Left lung (tissue), 10 donors: Measurements from ENCODE around the gene DNAJC9. TPM values are rescaled to one million over a fixed set of nuclear protein-coding genes. Genes with fewer than 3 reads are reported as not detected.

Experiments used
- ATAC-seq: fragments of 200-7000 bp; cut with Tn5 transposase; one replicate; pipeline ENCODE4 v1.9.1; 2020; ENCODE audit warnings: moderate library complexity
- DNase-seq, 4 donors: peaks; one replicate each; pipeline ENCODE4 v3.0.0-alpha.2; 2013 to 2020
- H3K27ac ChIP-seq, 2 donors: fragments of 200-600 bp; sonication (generic) in 1 of 2; one replicate each; pipeline versions ENCODE4 v1.5.0 to v1.8.0; 2020 to 2021
- H3K27me3 ChIP-seq, 2 donors: fragments of 200-600 bp; sonication (generic) in 1 of 2; one replicate each; pipeline versions ENCODE4 v1.5.0 to v1.8.0; 2020 to 2021
- H3K36me3 ChIP-seq, 2 donors: fragments of 200-600 bp; sonication (generic) in 1 of 2; one replicate each; pipeline versions ENCODE4 v1.5.0 to v1.8.0; 2020 to 2021
- H3K4me1 ChIP-seq, 2 donors: fragments of 200-600 bp; one replicate each; pipeline ENCODE4 v1.8.0; 2021
- H3K4me3 ChIP-seq, 2 donors: fragments of 200-600 bp; sonication (generic) in 1 of 2; one replicate each; pipeline versions ENCODE4 v1.5.0 to v1.8.0; 2020 to 2021; ENCODE audit warnings: mild to moderate bottlenecking in 1 of 2
- H3K9me3 ChIP-seq, 2 donors: fragments of 200-600 bp; sonication (generic) in 1 of 2; one replicate each; pipeline versions ENCODE4 v1.5.0 to v1.8.0; 2020 to 2021
- CTCF ChIP-seq, 2 donors: fragments of 200-600 bp; sonication (generic) in 1 of 2; IDR thresholded peaks; one replicate each; pipeline versions ENCODE4 v1.5.0 to v1.8.0; 2021; ENCODE audit warnings: antibody characterized with exemption in 2 of 2
- intact Hi-C, 2 donors: fragments of 100-400 bp; cut with DNase I; formaldehyde crosslinking; loops; one replicate each; pipeline versions ENCODE4 v1.11.2 to v1.14.2; 2022
- polyA plus RNA-seq, 6 donors: library from polyadenylated mRNA; unstranded; fragments of 120-200 nt; gene quantifications; one replicate each; pipeline ENCODE4 v1.2.1, GENCODE V29; 2013; ENCODE audit not compliant: insufficient read length in 6 of 6
- total RNA-seq, 2 donors: library from RNA; stranded (reverse); fragmentation: NEBNext Ultra II Directional; extraction: Animal tissue kit (Norgen Biotek cat#: 25700); gene quantifications; one replicate each; pipeline ENCODE4 v1.2.1, GENCODE V29; 2021
- donor health status: DM: no; HTN: yes; CAD: no.
- donor health status: DM: no; HTN: no; CAD: no.

DNAJC9 gene
- total and polyA plus RNA-seq, 8 donors, result 14.6 to 34.8 (median 31.7) TPM

- Histone ChIP-seq H3K4me3 (no peak overlapping the region), H3K36me3 (peaks cover 0 to 88% of the 10 kb centered on the region in 2 donors), H3K4me1 (peaks cover 0 to 5% of the 10 kb centered on the region in 2 donors), H3K27ac (no peak overlapping the region), H3K9me3 (no peaks in the 10 kb centered on the region), H3K27me3 (no peaks in the 10 kb centered on the region)
- DNase-seq, result no peak
- intact Hi-C loops, result no loop called here
- ATAC-seq, result no peak
- TF ChIP-seq CTCF (IDR thresholded peaks at IDR 0.05), result no peak
Observed at GRCh38 chr10:73238990-73239566, 8.0 kb downstream of the DNAJC9 start.

- no peak overlapping the region for H3K4me3 ChIP-seq
- ATAC-seq (no peak), DNase-seq (no peak)
- no peak for TF ChIP-seq CTCF (IDR thresholded peaks at IDR 0.05)
- H3K27ac ChIP-seq, result no peak overlapping the region
- H3K9me3 ChIP-seq, result no peaks in the 10 kb centered on the region
- H3K36me3 ChIP-seq, result peaks cover 0 to 73% of the 10 kb centered on the region in 2 donors
- no peaks in the 10 kb centered on the region for H3K27me3 ChIP-seq
- intact Hi-C loops, result no loop called here
- no peaks in the 10 kb centered on the region for H3K4me1 ChIP-seq
Observed at GRCh38 chr10:73234695-73235094, 12.4 kb downstream of the DNAJC9 start.

- H3K27ac ChIP-seq, result no peak overlapping the region
- H3K9me3 ChIP-seq, result no peaks in the 10 kb centered on the region
- no peaks in the 10 kb centered on the region for H3K4me1 ChIP-seq
- no peak for DNase-seq
- intact Hi-C loops, result no loop called here
- H3K36me3 ChIP-seq, result peaks cover 0 to 65% of the 10 kb centered on the region in 2 donors
- H3K27me3 ChIP-seq, result no peaks in the 10 kb centered on the region
- no peak for ATAC-seq
- no peak overlapping the region for H3K4me3 ChIP-seq
- no peak for TF ChIP-seq CTCF (IDR thresholded peaks at IDR 0.05)
Observed at GRCh38 chr10:73233883-73234282, 13.2 kb downstream of the DNAJC9 start.

DNA sequence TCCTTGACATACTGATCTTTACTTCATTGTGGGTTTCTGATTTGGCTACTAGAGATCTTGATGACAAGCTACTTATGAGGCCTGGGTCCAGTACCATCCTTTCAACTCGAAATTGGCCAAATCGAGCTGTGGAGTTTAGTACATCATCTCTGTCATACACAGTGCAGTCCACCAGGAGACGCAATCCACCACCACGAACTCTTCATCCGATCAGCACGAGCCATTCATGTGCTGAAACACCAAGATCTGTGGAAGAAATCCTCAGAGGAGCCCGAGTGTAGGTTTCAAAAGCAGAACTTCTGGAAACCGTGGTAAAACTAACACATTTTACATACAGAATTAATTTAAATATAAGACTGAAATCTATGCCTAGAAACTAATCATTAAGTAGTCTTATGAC is 14.2 kb downstream of the DNAJC9 start:
- intact Hi-C loops, result no loop called here
- ATAC-seq, result no peak

GRCh38 chr10:73229567-73229966 is 17.5 kb downstream of the DNAJC9 start:
- H3K4me1 ChIP-seq, result no peaks in the 10 kb centered on the region
- H3K9me3 ChIP-seq, result no peaks in the 10 kb centered on the region
- H3K36me3 ChIP-seq, result peaks cover 0 to 30% of the 10 kb centered on the region in 2 donors
- peak overlapping the region in 1 of 2 donors; percentile 10 for H3K27ac ChIP-seq
- DNase-seq (no peak), ATAC-seq (peak; percentile 45)
- intact Hi-C loops, result no loop called here
- no peaks in the 10 kb centered on the region for H3K27me3 ChIP-seq
- H3K4me3 ChIP-seq, result no peak overlapping the region
- TF ChIP-seq CTCF (IDR thresholded peaks at IDR 0.05), result no peak

More for the DNA sequence above, 14.2 kb downstream of the DNAJC9 start:
- Histone ChIP-seq H3K9me3 (no peaks in the 10 kb centered on the region), H3K36me3 (peaks cover 0 to 58% of the 10 kb centered on the region in 2 donors), H3K27me3 (no peaks in the 10 kb centered on the region), H3K4me1 (no peaks in the 10 kb centered on the region), H3K4me3 (no peak overlapping the region), H3K27ac (no peak overlapping the region)
- DNase-seq, result no peak
- no peak for TF ChIP-seq CTCF (IDR thresholded peaks at IDR 0.05)
